Activated B cell treated with CpG ODN at 0.5 μM for 24 hours (primary cell): Measurements from ENCODE around the gene MRPL49. TPM values are rescaled to one million over a fixed set of nuclear protein-coding genes. Genes with fewer than 3 reads are reported as not detected.
"Not testable (repeated sequence)": the region's sequence is repeated elsewhere in the genome, so short reads cannot be mapped to it uniquely, and the experiment has no call there.

Source experiments
- ATAC-seq: fragments of 200-7000 bp; cut with Tn5 transposase; one replicate; pipeline ENCODE4 v1.10.0; 2021; ENCODE audit warnings: low read depth, mild to moderate bottlenecking, moderate library complexity
- CTCF ChIA-PET: fragments of 350-600 bp; sonication (Branson Sonifier 250); formaldehyde crosslinking; loops from one replicate; lab custom pipeline; 2021; ENCODE audit warnings: antibody characterized with exemption; lab: Charles Lee
- POLR2A ChIA-PET: fragments of 350-600 bp; sonication (Branson Sonifier 250); formaldehyde crosslinking; loops from one replicate; lab custom pipeline; 2021; ENCODE audit warnings: antibody characterized with exemption; lab: Charles Lee
- DNase-seq: peaks from one replicate; pipeline ENCODE4 v3.0.0; 2022
- H3K27ac Mint-ChIP-seq: one replicate; pipeline ENCODE4 v1.8.0; 2020; ENCODE audit warnings: mixed read lengths
- H3K27me3 Mint-ChIP-seq: one replicate; pipeline ENCODE4 v1.8.0; 2021; ENCODE audit warnings: mixed read lengths
- H3K36me3 Mint-ChIP-seq: one replicate; pipeline ENCODE4 v1.8.0; 2021; ENCODE audit warnings: low read depth, mixed read lengths
- H3K4me1 Mint-ChIP-seq: one replicate; pipeline ENCODE4 v1.8.0; 2021; ENCODE audit warnings: mixed read lengths
- H3K4me3 Mint-ChIP-seq: one replicate; pipeline ENCODE4 v1.8.0; 2020; ENCODE audit warnings: mild to moderate bottlenecking, mixed read lengths
- H3K9me3 Mint-ChIP-seq: one replicate; pipeline ENCODE4 v1.8.0; 2020; ENCODE audit warnings: mixed read lengths
- intact Hi-C: fragments of 100-400 bp; cut with micrococcal nuclease; formaldehyde crosslinking; loops from one replicate; pipeline ENCODE4 v1.15.1; 2024
- total RNA-seq: library from RNA; stranded (reverse); gene quantifications from 2 replicates; pipeline ENCODE4 v1.2.3, GENCODE V29; 2022
- TF ChIP-seq, protein P1 (sequence below): fragments of 200-600 bp; IDR thresholded peaks from one replicate; pipeline ENCODE4 v1.8.0; 2022; ENCODE audit warnings: antibody characterized with exemption, mild to moderate bottlenecking

MRPL49 gene
- total RNA-seq, 1 donor from 2014 or later, result 60.0 TPM

DNA sequence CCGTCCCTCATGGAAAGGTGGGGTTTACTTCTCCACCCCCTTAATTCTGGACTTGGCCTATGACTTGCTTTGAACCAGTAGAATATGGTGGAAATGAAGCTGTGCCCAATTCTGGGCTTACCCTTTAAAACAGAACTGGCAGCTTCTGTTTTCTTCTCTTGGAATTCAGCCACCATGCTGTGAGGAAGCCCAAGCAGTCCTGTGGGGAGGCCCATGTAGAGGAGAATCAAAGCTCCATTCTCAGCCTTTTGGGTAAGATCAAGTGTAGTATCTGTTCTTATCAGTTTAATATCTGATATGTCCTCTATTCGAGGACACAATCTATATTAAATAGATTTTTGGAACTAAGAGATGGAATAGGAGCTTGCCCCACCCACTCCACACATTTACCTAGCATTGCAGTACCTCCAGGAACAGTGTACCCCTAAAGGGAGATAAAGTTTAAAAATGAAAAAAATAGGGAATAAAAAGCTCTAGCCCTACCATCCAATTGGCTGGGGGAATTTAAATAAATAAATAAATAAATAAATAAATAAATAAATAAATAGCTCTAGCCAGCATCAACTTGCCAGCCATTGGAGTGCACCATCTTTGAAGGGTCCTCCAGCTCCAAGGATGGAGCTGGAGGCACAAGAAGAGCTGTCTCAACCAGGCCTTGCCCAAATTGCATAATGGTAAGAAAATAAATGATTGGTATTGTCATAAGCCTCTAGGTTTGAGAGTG, 25.4 kb downstream of the MRPL49 start:
- Mint-ChIP-seq H3K4me1 (peaks cover 39% of the 10 kb centered on the region), H3K36me3 (no peaks in the 10 kb centered on the region), H3K27ac (no peak overlapping the region), H3K4me3 (no peak overlapping the region), H3K9me3 (no peaks in the 10 kb centered on the region), H3K27me3 (no peaks in the 10 kb centered on the region)
- ChIA-PET POLR2A (interaction anchor here (0.6 to 1.9 kb wide), 4 partner anchors 13 to 187 kb away, joined by 3 to 10 read pairs (median 4); partner anchors contain the start of genes FAU, MRPL49 and SYVN1), CTCF (interaction anchor here (1.4 kb wide), 1 partner anchor 33 kb away, joined by 3 read pairs; no protein-coding TSS in a partner anchor)
- intact Hi-C loops, result no loop called here
- DNase-seq (no peak), ATAC-seq (no peak)
- TF ChIP-seq, protein P1, sequence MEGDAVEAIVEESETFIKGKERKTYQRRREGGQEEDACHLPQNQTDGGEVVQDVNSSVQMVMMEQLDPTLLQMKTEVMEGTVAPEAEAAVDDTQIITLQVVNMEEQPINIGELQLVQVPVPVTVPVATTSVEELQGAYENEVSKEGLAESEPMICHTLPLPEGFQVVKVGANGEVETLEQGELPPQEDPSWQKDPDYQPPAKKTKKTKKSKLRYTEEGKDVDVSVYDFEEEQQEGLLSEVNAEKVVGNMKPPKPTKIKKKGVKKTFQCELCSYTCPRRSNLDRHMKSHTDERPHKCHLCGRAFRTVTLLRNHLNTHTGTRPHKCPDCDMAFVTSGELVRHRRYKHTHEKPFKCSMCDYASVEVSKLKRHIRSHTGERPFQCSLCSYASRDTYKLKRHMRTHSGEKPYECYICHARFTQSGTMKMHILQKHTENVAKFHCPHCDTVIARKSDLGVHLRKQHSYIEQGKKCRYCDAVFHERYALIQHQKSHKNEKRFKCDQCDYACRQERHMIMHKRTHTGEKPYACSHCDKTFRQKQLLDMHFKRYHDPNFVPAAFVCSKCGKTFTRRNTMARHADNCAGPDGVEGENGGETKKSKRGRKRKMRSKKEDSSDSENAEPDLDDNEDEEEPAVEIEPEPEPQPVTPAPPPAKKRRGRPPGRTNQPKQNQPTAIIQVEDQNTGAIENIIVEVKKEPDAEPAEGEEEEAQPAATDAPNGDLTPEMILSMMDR, result no peak

DNA sequence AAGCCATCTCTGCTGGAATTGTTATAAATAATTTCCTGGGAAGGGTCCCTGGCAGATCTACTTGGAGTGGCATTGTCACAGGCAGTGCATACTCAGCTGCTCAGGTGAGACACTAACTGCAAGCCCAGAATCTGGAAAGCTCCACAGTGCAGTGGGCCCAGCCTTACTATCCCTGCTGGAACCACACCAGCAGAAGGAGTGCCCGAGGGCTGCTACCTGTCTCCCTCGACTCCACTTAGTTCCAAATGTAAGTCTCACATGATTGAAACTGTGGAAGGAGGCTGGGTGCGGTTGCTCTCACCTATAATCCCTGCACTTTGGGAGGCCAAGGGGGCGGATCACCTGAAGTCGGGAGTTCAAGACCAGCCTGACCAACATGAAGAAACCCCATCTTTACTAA, 26.5 kb downstream of the MRPL49 start:
- TF ChIP-seq, protein P1, result no peak
- Mint-ChIP-seq H3K27ac (no peak overlapping the region), H3K36me3 (no peaks in the 10 kb centered on the region), H3K4me3 (no peak overlapping the region), H3K9me3 (no peaks in the 10 kb centered on the region), H3K27me3 (no peaks in the 10 kb centered on the region), H3K4me1 (peaks cover 42% of the 10 kb centered on the region)
- ATAC-seq (no peak), DNase-seq (no peak)
- ChIA-PET POLR2A (interaction anchor here (0.7 to 1.6 kb wide), 2 partner anchors 13 to 43 kb away, joined by 6 to 9 read pairs; no protein-coding TSS in a partner anchor), CTCF (interaction anchor here (1.4 kb wide), 1 partner anchor 31 kb away, joined by 3 read pairs; no protein-coding TSS in a partner anchor)
- intact Hi-C loops, result no loop called here

- peaks cover 41% of the 10 kb centered on the region for H3K4me1 Mint-ChIP-seq
- H3K27ac Mint-ChIP-seq, H3K9me3 Mint-ChIP-seq, H3K27me3 Mint-ChIP-seq, ATAC-seq, H3K4me3 Mint-ChIP-seq, CTCF ChIA-PET, H3K36me3 Mint-ChIP-seq, DNase-seq, intact Hi-C loops: not testable (repeated sequence)
- POLR2A ChIA-PET, result interaction anchor here (1.6 kb wide), 1 partner anchor 15 kb away, joined by 6 read pairs; no protein-coding TSS in a partner anchor
Measured at GRCh38 chr11:65150131-65150508, 28.0 kb downstream of the MRPL49 start.

DNA sequence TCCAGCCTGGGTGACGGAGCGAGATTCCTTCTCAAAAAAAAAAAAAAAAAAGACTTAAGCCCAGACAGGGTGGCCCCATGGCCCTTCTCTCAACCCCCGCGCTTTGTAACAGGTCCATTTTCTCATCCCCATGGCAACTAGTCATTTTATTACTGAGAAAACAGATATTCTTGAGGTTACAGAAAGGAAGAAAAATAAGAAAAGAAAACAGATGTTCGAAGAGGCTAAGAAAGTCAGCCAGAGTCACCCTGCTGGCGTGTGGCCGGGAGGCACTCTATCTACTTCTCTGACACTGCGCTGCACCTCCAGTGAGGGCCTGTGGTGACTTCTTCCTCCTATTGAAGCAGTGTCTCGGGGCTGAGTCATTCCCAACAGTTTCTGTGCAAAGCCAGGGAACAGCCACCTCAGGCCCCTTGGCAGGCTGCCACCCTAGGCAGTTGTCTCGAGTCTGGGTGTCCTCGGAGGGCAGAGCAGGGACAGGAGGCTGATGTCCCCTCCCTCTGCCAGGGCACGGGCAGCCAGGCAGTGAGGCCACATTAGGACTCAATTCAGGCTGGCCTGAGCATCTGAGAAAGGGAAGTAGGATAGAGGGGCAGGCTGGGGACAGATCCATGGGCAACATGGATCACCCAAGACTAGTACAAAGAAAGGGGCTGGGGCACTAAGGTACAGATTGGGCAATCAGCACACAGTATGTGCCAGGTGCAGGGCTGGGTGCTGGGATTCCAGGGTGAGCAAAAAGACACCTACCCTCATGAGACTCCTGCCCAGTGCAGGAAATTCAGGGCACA, 28.6 kb downstream of the MRPL49 start:
- TF ChIP-seq, protein P1, result no peak
- H3K27me3 Mint-ChIP-seq, result no peaks in the 10 kb centered on the region
- H3K4me1 Mint-ChIP-seq, result peaks cover 35% of the 10 kb centered on the region
- no peak overlapping the region for H3K4me3 Mint-ChIP-seq
- ChIA-PET CTCF (no interaction called here), POLR2A (interaction anchor here (1.6 to 2.3 kb wide), 2 partner anchors 15 to 16 kb away, joined by 6 to 15 read pairs; partner anchors contain the start of gene SYVN1)
- ATAC-seq, result peak; percentile 53
- no peak for DNase-seq
- H3K9me3 Mint-ChIP-seq, result no peaks in the 10 kb centered on the region
- no peaks in the 10 kb centered on the region for H3K36me3 Mint-ChIP-seq
- no peak overlapping the region for H3K27ac Mint-ChIP-seq
- intact Hi-C loops, result no loop called here

- CTCF ChIA-PET, result no interaction called here
- ATAC-seq (no peak), DNase-seq (no peak)
- TF ChIP-seq, protein P1, result no peak
- Mint-ChIP-seq H3K27ac (peak overlapping the region; percentile 64), H3K36me3 (no peaks in the 10 kb centered on the region), H3K27me3 (no peaks in the 10 kb centered on the region), H3K4me1 (peaks cover 28% of the 10 kb centered on the region), H3K4me3 (no peak overlapping the region), H3K9me3 (no peaks in the 10 kb centered on the region)
- POLR2A ChIA-PET, result interaction anchor here (1.2 to 2.3 kb wide), 2 partner anchors 17 to 21 kb away, joined by 6 to 15 read pairs; partner anchors contain the start of gene SYVN1
- intact Hi-C loops, result no loop called here
Measured at GRCh38 chr11:65151331-65151899, 29.3 kb downstream of the MRPL49 start.
